Urinary bladder (tissue), 4 donors: ENCODE data around the gene PPP1R16B. TPM values are rescaled to one million over a fixed set of nuclear protein-coding genes. Genes with fewer than 3 reads are reported as not detected.
"Not testable (repeated sequence)": the region's sequence is repeated elsewhere in the genome, so short reads cannot be mapped to it uniquely, and the experiment has no call there.

Experiments
- DNase-seq: peaks from one replicate; pipeline ENCODE4 v3.0.0-alpha.2; 2015; ENCODE audit errors: extremely low spot score
- H3K27ac ChIP-seq: one replicate; pipeline ENCODE4 v1.5.1; 2013; ENCODE audit warnings: low read depth, mild to moderate bottlenecking, moderate library complexity
- H3K36me3 ChIP-seq: one replicate; pipeline ENCODE4 v1.6.1; 2013; ENCODE audit warnings: mild to moderate bottlenecking, moderate library complexity; ENCODE audit not compliant: insufficient read depth
- H3K4me1 ChIP-seq: one replicate; pipeline ENCODE4 v1.6.1; 2013; ENCODE audit warnings: mild to moderate bottlenecking, moderate library complexity; ENCODE audit not compliant: insufficient read depth
- H3K4me3 ChIP-seq: one replicate; pipeline ENCODE4 v1.5.1; 2013; ENCODE audit warnings: low read depth, low read length
- WGBS: extraction: QIAGEN DNeasy Blood & Tissue Kit; methylation state at CpG from one replicate; pipeline ENCODE4 v1.1.7; 2013; 5-methylcytosine and 5-hydroxymethylcytosine counted together
- polyA plus RNA-seq: library from polyadenylated mRNA; stranded (reverse); fragments of 200-250 nt; gene quantifications from one replicate; pipeline ENCODE4 v1.2.3, GENCODE V29; 2013
- total RNA-seq: library from RNA; depleted of rRNA; stranded (reverse); fragments of >200 nt; gene quantifications from one replicate; pipeline ENCODE4 v1.2.3, GENCODE V29; 2014
- donor health status: healthy with polysubstance abuse.
- donor health status: healthy.

The PPP1R16B gene
- total and polyA plus RNA-seq, 2 donors: 5.6 to 8.0 TPM

- 97% methylated on average over 11 of the region's 11 CpGs for WGBS
- H3K36me3 ChIP-seq: peaks cover 7% of the 10 kb centered on the region
- H3K27ac ChIP-seq: no peak overlapping the region
- H3K4me3 ChIP-seq: no peak overlapping the region
- no peak for DNase-seq
- no peaks in the 10 kb centered on the region for H3K4me1 ChIP-seq
Measured at GRCh38 chr20:38776363-38776762, 29.1 kb upstream of the PPP1R16B start.

GRCh38 chr20:38779247-38780097 lies 26.0 kb upstream of the PPP1R16B start:
- DNase-seq: no peak
- 48% methylated on average over 19 of the region's 19 CpGs for WGBS
- H3K4me1 ChIP-seq: no peaks in the 10 kb centered on the region
- H3K36me3 ChIP-seq: no peaks in the 10 kb centered on the region
- H3K27ac ChIP-seq: no peak overlapping the region
- no peak overlapping the region for H3K4me3 ChIP-seq

- DNase-seq: no peak
- H3K27ac ChIP-seq: no peak overlapping the region
- H3K4me1 ChIP-seq: no peaks in the 10 kb centered on the region
- H3K4me3 ChIP-seq: no peak overlapping the region
- H3K36me3 ChIP-seq: no peaks in the 10 kb centered on the region
- 79% methylated on average over 3 of the region's 3 CpGs for WGBS
Measured at GRCh38 chr20:38782275-38782674, 23.2 kb upstream of the PPP1R16B start.

GRCh38 chr20:38787870-38788269 lies 17.6 kb upstream of the PPP1R16B start:
- no peak overlapping the region for H3K27ac ChIP-seq
- no peaks in the 10 kb centered on the region for H3K36me3 ChIP-seq
- no peak overlapping the region for H3K4me3 ChIP-seq
- WGBS: 88% methylated on average over 7 of the region's 7 CpGs
- no peaks in the 10 kb centered on the region for H3K4me1 ChIP-seq
- DNase-seq: no peak

- DNase-seq: no peak
- Histone ChIP-seq H3K4me3 (no peak overlapping the region), H3K36me3 (no peaks in the 10 kb centered on the region), H3K4me1 (no peaks in the 10 kb centered on the region), H3K27ac (no peak overlapping the region)
- 71% methylated on average over 7 of the region's 7 CpGs for WGBS
Measured at GRCh38 chr20:38789503-38790199, 15.8 kb upstream of the PPP1R16B start.

- H3K36me3 ChIP-seq: no peaks in the 10 kb centered on the region
- no peak for DNase-seq
- WGBS: 39% methylated on average over 16 of the region's 16 CpGs
- no peak overlapping the region for H3K4me3 ChIP-seq
- no peaks in the 10 kb centered on the region for H3K4me1 ChIP-seq
- H3K27ac ChIP-seq: no peak overlapping the region
Measured at GRCh38 chr20:38790200-38791053, 15.1 kb upstream of the PPP1R16B start.

- Histone ChIP-seq H3K36me3 (no peaks in the 10 kb centered on the region), H3K4me1 (no peaks in the 10 kb centered on the region), H3K27ac (no peak overlapping the region), H3K4me3 (no peak overlapping the region)
- no peak for DNase-seq
- 82% methylated on average over 3 of the region's 3 CpGs for WGBS
Measured at GRCh38 chr20:38791291-38791690, 14.2 kb upstream of the PPP1R16B start.

- Histone ChIP-seq H3K4me1 (no peaks in the 10 kb centered on the region), H3K36me3 (no peaks in the 10 kb centered on the region), H3K4me3 (no peak overlapping the region), H3K27ac (no peak overlapping the region)
- WGBS: 91% methylated on average over 1 of the region's 1 CpG
- DNase-seq: no peak
Measured at GRCh38 chr20:38791940-38792339, 13.6 kb upstream of the PPP1R16B start.

- not testable (repeated sequence) for H3K4me1 ChIP-seq, DNase-seq, H3K27ac ChIP-seq, H3K36me3 ChIP-seq, H3K4me3 ChIP-seq
- 93% methylated on average over 5 of the region's 5 CpGs for WGBS
Measured at GRCh38 chr20:38794057-38794456, 11.4 kb upstream of the PPP1R16B start.

- H3K27ac ChIP-seq: no peak overlapping the region
- 82% methylated on average over 3 of the region's 3 CpGs for WGBS
- no peaks in the 10 kb centered on the region for H3K36me3 ChIP-seq
- DNase-seq: no peak
- H3K4me1 ChIP-seq: no peaks in the 10 kb centered on the region
- no peak overlapping the region for H3K4me3 ChIP-seq
Measured at GRCh38 chr20:38798266-38798665, 7.2 kb upstream of the PPP1R16B start.

GRCh38 chr20:38799203-38799602 lies 6.3 kb upstream of the PPP1R16B start:
- no peak for DNase-seq
- Histone ChIP-seq H3K4me1 (no peaks in the 10 kb centered on the region), H3K36me3 (no peaks in the 10 kb centered on the region), H3K27ac (no peak overlapping the region), H3K4me3 (no peak overlapping the region)
- 73% methylated on average over 4 of the region's 4 CpGs for WGBS

- no peak for DNase-seq
- Histone ChIP-seq H3K36me3 (no peaks in the 10 kb centered on the region), H3K4me1 (no peaks in the 10 kb centered on the region), H3K4me3 (no peak overlapping the region), H3K27ac (no peak overlapping the region)
- 95% methylated on average over 3 of the region's 3 CpGs for WGBS
Measured at GRCh38 chr20:38800882-38801281, 4.6 kb upstream of the PPP1R16B start.

GRCh38 chr20:38804221-38804620 lies 1.3 kb upstream of the PPP1R16B start:
- H3K4me3 ChIP-seq: no peak overlapping the region
- H3K27ac ChIP-seq: no peak overlapping the region

More at GRCh38 chr20:38804221-38804620, 1.3 kb upstream of the PPP1R16B start:
- no peak for DNase-seq
- 84% methylated on average over 3 of the region's 3 CpGs for WGBS
- H3K4me1 ChIP-seq: peaks cover 3% of the 10 kb centered on the region
- no peaks in the 10 kb centered on the region for H3K36me3 ChIP-seq
